Heart left ventricle (tissue), 16 donors: ENCODE data around the gene CMIP. TPM values are rescaled to one million over a fixed set of nuclear protein-coding genes. Genes with fewer than 3 reads are reported as not detected.

ENCODE experiments used
- ATAC-seq, 4 donors: fragments of 200-7000 bp; cut with Tn5 transposase; one replicate each; pipeline ENCODE4 v1.9.1; 2020 to 2022; ENCODE audit warnings: moderate library complexity in 4 of 4, mild to moderate bottlenecking in 3 of 4, moderate number of reproducible peaks in 1 of 4
- DNase-seq, 5 donors: peaks; one replicate each; pipeline ENCODE4 v3.0.0-alpha.2; 2020
- H3K27ac ChIP-seq, 12 donors: fragments of 200-600 bp; sonication (generic) in 4 of 12; one replicate each; pipeline versions ENCODE4 v1.5.0 to v1.8.0; 2016 to 2022; ENCODE audit warnings: mild to moderate bottlenecking in 2 of 12
- H3K27me3 ChIP-seq, 9 donors: fragments of 200-600 bp; sonication (generic) in 2 of 9; one replicate each; pipeline versions ENCODE4 v1.5.1 to v1.8.0; 2016 to 2022; ENCODE audit warnings: mild to moderate bottlenecking in 3 of 9
- H3K36me3 ChIP-seq, 9 donors: fragments of 200-600 bp; sonication (generic) in 2 of 9; one replicate each; pipeline versions ENCODE4 v1.5.0 to v1.8.0; 2018 to 2022; ENCODE audit warnings: mild to moderate bottlenecking in 2 of 9
- H3K4me1 ChIP-seq, 12 donors: fragments of 200-600 bp; sonication (generic) in 4 of 12; one replicate each; pipeline versions ENCODE4 v1.5.0 to v1.8.0; 2016 to 2022; ENCODE audit warnings: mild to moderate bottlenecking in 3 of 12
- H3K4me3 ChIP-seq, 12 donors: fragments of 200-600 bp; sonication (generic) in 4 of 12; one replicate each; pipeline versions ENCODE4 v1.5.0 to v1.8.0; 2017 to 2022; ENCODE audit warnings: mild to moderate bottlenecking in 9 of 12, moderate library complexity in 4 of 12
- H3K9me3 ChIP-seq, 12 donors: fragments of 200-600 bp; sonication (generic) in 4 of 12; one replicate each; pipeline versions ENCODE4 v1.5.0 to v1.8.0; 2016 to 2022; ENCODE audit warnings: mild to moderate bottlenecking in 1 of 12
- CTCF ChIP-seq, 12 donors: fragments of 200-600 bp; sonication (generic) in 4 of 12; IDR thresholded peaks; one replicate each; pipeline versions ENCODE4 v1.5.0 to v1.8.0; 2018 to 2022; ENCODE audit warnings: antibody characterized with exemption in 12 of 12, mild to moderate bottlenecking in 5 of 12
- POLR2A ChIP-seq, 2 donors: fragments of 450-650 bp; IDR thresholded peaks; one replicate each; pipeline ENCODE4 v1.6.1; 2017; ENCODE audit warnings: antibody characterized with exemption in 2 of 2, mild to moderate bottlenecking in 2 of 2, moderate library complexity in 2 of 2
- WGBS, 4 donors: extraction: QIAGEN DNeasy Blood & Tissue Kit in 2 of 4; methylation state at CpG; one replicate each; pipeline versions ENCODE4 v1.1.5 to v1.1.7; 2013 to 2018; 5-methylcytosine and 5-hydroxymethylcytosine counted together
- intact Hi-C, 10 donors: fragments of 100-400 bp; cut with DNase I; formaldehyde crosslinking; loops; one replicate each; pipeline versions ENCODE4 v1.11.1 to v1.14.2; 2022
- polyA plus RNA-seq, 2 donors: library from polyadenylated mRNA; stranded (reverse); fragments of 200-250 nt; gene quantifications; one replicate each; pipeline ENCODE4 v1.2.3, GENCODE V29; 2013
- total RNA-seq, 9 donors: library from RNA; depleted of rRNA in 2 of 9; stranded (reverse); fragments of >200 nt in 2 of 9; fragmentation: NEBNext Ultra II Directional in 3 of 9; extraction: Animal tissue kit (Norgen Biotek cat#: 25700) in 3 of 9; gene quantifications; one replicate each; pipeline versions ENCODE4 v1.1.0 to v1.2.4, GENCODE V29; 2016 to 2023
- donor health status: ischemic (EF 13 %, LVEDD 7.1; RV severe dilation, severe dysfunction).
- donor health status: healthy with polysubstance abuse.
- donor health status: DM: no; HTN: yes; CAD: no.
- donor health status: DM: no; HTN: no; CAD: no.
- donor health status: ischemic (EF 25% LVEDD 6.9; RV normal size, moderate dysfunction).
- donor health status: ischemic (EF 25% LVEDD 5.7; RV mildly dilated, moderate dysfunction).
- donor health status: healthy.
- donor health status: DM: yes; HTN: yes; CAD: no.
- donor health status: ischemic (EF 35%, LVEDD 5.7; RV mildly dilated, moderate dysfunction).
- donor health status: nonischemic (EF 11% LVEDD 7.7; RV severe dilation, severe dysfunction).
- donor health status: DM: yes; HTN: yes; CAD: no.
- donor health status: PGD.
- donor health status: ischemic (EF 29% LVEDD 5.4; RV normal size, mild dysfunction).
- donor health status: nonischemic (EF 23%, LVEDD 6.1; RV moderate dilation, normal function).

The CMIP gene
- total and polyA plus RNA-seq, 11 donors, result 4.1 to 48.8 (median 10.6) TPM

- H3K4me3 ChIP-seq, result no peak overlapping the region
- ATAC-seq (peak in 3 of 4 donors; percentile 32 to 57 (median 51)), DNase-seq (peak in 1 of 5 donors; percentile 38)
- TF ChIP-seq CTCF (IDR thresholded peaks at IDR 0.05), result no peak
- TF ChIP-seq POLR2A (IDR thresholded peaks at IDR 0.05), result no peak
- intact Hi-C loops, result loop anchor here in 2 of 10 donors (5.0 kb wide), 2 partner anchors 45 to 110 kb away; no protein-coding TSS in a partner anchor
- H3K27ac ChIP-seq, result peak overlapping the region in 10 of 12 donors; percentile 19 to 76 (median 42)
- H3K27me3 ChIP-seq, result no peaks in the 10 kb centered on the region
- peaks cover 0 to 74% (median 18%) of the 10 kb centered on the region in 12 donors for H3K4me1 ChIP-seq
- H3K36me3 ChIP-seq, result no peaks in the 10 kb centered on the region
- WGBS, 4 donors, result 76 to 81% (median 79%) methylated on average over 17 of the region's 17 CpGs
- no peaks in the 10 kb centered on the region for H3K9me3 ChIP-seq
Measured at GRCh38 chr16:81502396-81503070, 57.9 kb downstream of the CMIP start.

- WGBS, 4 donors, result 72 to 85% (median 76%) methylated on average over 13 of the region's 13 CpGs
- peaks cover 0 to 64% (median 7%) of the 10 kb centered on the region in 12 donors for H3K4me1 ChIP-seq
- H3K27ac ChIP-seq, result peak overlapping the region in 2 of 12 donors; percentile 18 to 77
- no peaks in the 10 kb centered on the region for H3K36me3 ChIP-seq
- intact Hi-C loops, result no loop called here
- TF ChIP-seq POLR2A (IDR thresholded peaks at IDR 0.05) (no peak), CTCF (IDR thresholded peaks at IDR 0.05) (no peak)
- H3K9me3 ChIP-seq, result no peaks in the 10 kb centered on the region
- no peak overlapping the region for H3K4me3 ChIP-seq
- DNase-seq (no peak), ATAC-seq (peak in 3 of 4 donors; percentile 29 to 50 (median 49))
- H3K27me3 ChIP-seq, result no peaks in the 10 kb centered on the region
Measured at GRCh38 chr16:81505011-81505661, 60.5 kb downstream of the CMIP start.

- intact Hi-C loops, result no loop called here
- H3K4me3 ChIP-seq, result no peak overlapping the region
- H3K4me1 ChIP-seq, result peaks cover 0 to 60% (median 17%) of the 10 kb centered on the region in 12 donors
- no peaks in the 10 kb centered on the region for H3K9me3 ChIP-seq
- H3K27me3 ChIP-seq, result no peaks in the 10 kb centered on the region
- ATAC-seq (no peak), DNase-seq (no peak)
- no peak overlapping the region for H3K27ac ChIP-seq
- H3K36me3 ChIP-seq, result no peaks in the 10 kb centered on the region
- TF ChIP-seq CTCF (IDR thresholded peaks at IDR 0.05) (no peak), POLR2A (IDR thresholded peaks at IDR 0.05) (no peak)
- 93 to 98% (median 97%) methylated on average over 6 of the region's 6 CpGs for WGBS, 4 donors
Measured at GRCh38 chr16:81509404-81509803, 64.8 kb downstream of the CMIP start.

GRCh38 chr16:81510016-81510415, 65.4 kb downstream of the CMIP start:
- DNase-seq (no peak), ATAC-seq (no peak)
- Histone ChIP-seq H3K36me3 (no peaks in the 10 kb centered on the region), H3K27ac (no peak overlapping the region), H3K4me3 (no peak overlapping the region), H3K9me3 (no peaks in the 10 kb centered on the region), H3K4me1 (peaks cover 0 to 57% (median 19%) of the 10 kb centered on the region in 12 donors), H3K27me3 (no peaks in the 10 kb centered on the region)
- 83 to 94% (median 86%) methylated on average over 10 of the region's 10 CpGs for whole genome bisulfite sequencing, 4 donors
- TF ChIP-seq CTCF (IDR thresholded peaks at IDR 0.05), result no peak
- no peak for TF ChIP-seq POLR2A (IDR thresholded peaks at IDR 0.05)
- intact Hi-C loops, result loop anchor here in 1 of 10 donors (5.0 kb wide), 1 partner anchor 102 kb away; no protein-coding TSS in a partner anchor
